Upper lobe of left lung (tissue), 6 donors: ENCODE results near the gene MLIP. TPM values are rescaled to one million over a fixed set of nuclear protein-coding genes. Genes with fewer than 3 reads are reported as not detected.

Experiments
- ATAC-seq, 2 donors: fragments of 200-7000 bp; cut with Tn5 transposase; one replicate each; pipeline ENCODE4 v1.9.1; 2022; ENCODE audit warnings: mild to moderate bottlenecking in 2 of 2, moderate library complexity in 2 of 2; ENCODE audit not compliant: low FRiP score in 2 of 2
- DNase-seq, 2 donors: peaks; one replicate each; pipeline ENCODE4 v3.0.0-alpha.2; 2019 to 2020
- H3K27ac ChIP-seq, 4 donors: fragments of 200-600 bp; sonication (generic); one replicate each; pipeline ENCODE4 v1.5.1; 2016 to 2019
- H3K27me3 ChIP-seq, 4 donors: fragments of 200-600 bp; sonication (generic); one replicate each; pipeline ENCODE4 v1.5.1; 2017 to 2019
- H3K36me3 ChIP-seq, 4 donors: fragments of 200-600 bp; sonication (generic); one replicate each; pipeline ENCODE4 v1.5.1; 2016 to 2019
- H3K4me1 ChIP-seq, 4 donors: fragments of 200-600 bp; sonication (generic); one replicate each; pipeline ENCODE4 v1.5.1; 2018 to 2019
- H3K4me3 ChIP-seq, 4 donors: fragments of 200-600 bp; sonication (generic); one replicate each; pipeline ENCODE4 v1.5.1; 2017 to 2019; ENCODE audit warnings: mild to moderate bottlenecking in 2 of 4, moderate library complexity in 1 of 4
- H3K9me3 ChIP-seq, 4 donors: fragments of 200-600 bp; sonication (generic); one replicate each; pipeline ENCODE4 v1.5.1; 2018 to 2019
- EP300 ChIP-seq, 4 donors: sonication (generic); formaldehyde crosslinking; IDR thresholded peaks; one replicate each; pipeline ENCODE4 v1.5.1; 2017; ENCODE audit warnings: antibody characterized with exemption in 4 of 4, control low read depth in 2 of 4
- POLR2A ChIP-seq, 4 donors: fragments of 450-650 bp; IDR thresholded peaks; one replicate each; pipeline ENCODE4 v1.5.1; 2016 to 2017; ENCODE audit warnings: antibody characterized with exemption in 4 of 4, mild to moderate bottlenecking in 2 of 4
- POLR2AphosphoS5 ChIP-seq, 2 donors: sonication (generic); formaldehyde crosslinking; IDR thresholded peaks; one replicate each; pipeline ENCODE4 v1.5.1; 2017; ENCODE audit warnings: antibody characterized with exemption in 2 of 2
- WGBS, 2 donors: methylation state at CpG; one replicate each; pipeline ENCODE4 v1.1.5; 2017 to 2018; 5-methylcytosine and 5-hydroxymethylcytosine counted together
- total RNA-seq, 6 donors: library from RNA; depleted of rRNA in 4 of 6; stranded (reverse); fragments of >200 nt in 4 of 6; gene quantifications; one replicate each; pipeline versions ENCODE4 v1.1.0 to v1.2.1, GENCODE V29; 2016 to 2021
- TF ChIP-seq, protein P1 (sequence below), 6 experiments: fragments of 450-650 bp in 4 of 6; fragments of 200-600 bp in 2 of 6; sonication (generic) in 2 of 6; IDR thresholded peaks; one replicate each; pipeline ENCODE4 v1.5.1; 2016 to 2019; ENCODE audit warnings: antibody characterized with exemption in 6 of 6
- donor health status: DM: no; HTN: no; CAD: no; lungs with moderate emphysema.
- donor health status: DM: no; HTN: yes; CAD: no; lungs with severe emphysema.

The MLIP gene
- total RNA-seq, 6 donors from 2014 or later: 0.47 to 1.3 (median 0.77) TPM; not detected in 2

- TF ChIP-seq, protein P1, sequence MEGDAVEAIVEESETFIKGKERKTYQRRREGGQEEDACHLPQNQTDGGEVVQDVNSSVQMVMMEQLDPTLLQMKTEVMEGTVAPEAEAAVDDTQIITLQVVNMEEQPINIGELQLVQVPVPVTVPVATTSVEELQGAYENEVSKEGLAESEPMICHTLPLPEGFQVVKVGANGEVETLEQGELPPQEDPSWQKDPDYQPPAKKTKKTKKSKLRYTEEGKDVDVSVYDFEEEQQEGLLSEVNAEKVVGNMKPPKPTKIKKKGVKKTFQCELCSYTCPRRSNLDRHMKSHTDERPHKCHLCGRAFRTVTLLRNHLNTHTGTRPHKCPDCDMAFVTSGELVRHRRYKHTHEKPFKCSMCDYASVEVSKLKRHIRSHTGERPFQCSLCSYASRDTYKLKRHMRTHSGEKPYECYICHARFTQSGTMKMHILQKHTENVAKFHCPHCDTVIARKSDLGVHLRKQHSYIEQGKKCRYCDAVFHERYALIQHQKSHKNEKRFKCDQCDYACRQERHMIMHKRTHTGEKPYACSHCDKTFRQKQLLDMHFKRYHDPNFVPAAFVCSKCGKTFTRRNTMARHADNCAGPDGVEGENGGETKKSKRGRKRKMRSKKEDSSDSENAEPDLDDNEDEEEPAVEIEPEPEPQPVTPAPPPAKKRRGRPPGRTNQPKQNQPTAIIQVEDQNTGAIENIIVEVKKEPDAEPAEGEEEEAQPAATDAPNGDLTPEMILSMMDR (IDR thresholded peaks at IDR 0.05): no peak
- DNase-seq: no peak
- WGBS, 2 donors: 73 to 81% methylated on average over 4 of the region's 4 CpGs
- Histone ChIP-seq H3K36me3 (no peaks in the 10 kb centered on the region), H3K9me3 (no peaks in the 10 kb centered on the region), H3K4me3 (no peak overlapping the region), H3K27ac (no peak overlapping the region), H3K27me3 (no peaks in the 10 kb centered on the region), H3K4me1 (no peaks in the 10 kb centered on the region)
- ATAC-seq: no peak
These were observed 197.7 kb downstream of the MLIP start for GRCh38 chr6:54308986-54309315.

DNA sequence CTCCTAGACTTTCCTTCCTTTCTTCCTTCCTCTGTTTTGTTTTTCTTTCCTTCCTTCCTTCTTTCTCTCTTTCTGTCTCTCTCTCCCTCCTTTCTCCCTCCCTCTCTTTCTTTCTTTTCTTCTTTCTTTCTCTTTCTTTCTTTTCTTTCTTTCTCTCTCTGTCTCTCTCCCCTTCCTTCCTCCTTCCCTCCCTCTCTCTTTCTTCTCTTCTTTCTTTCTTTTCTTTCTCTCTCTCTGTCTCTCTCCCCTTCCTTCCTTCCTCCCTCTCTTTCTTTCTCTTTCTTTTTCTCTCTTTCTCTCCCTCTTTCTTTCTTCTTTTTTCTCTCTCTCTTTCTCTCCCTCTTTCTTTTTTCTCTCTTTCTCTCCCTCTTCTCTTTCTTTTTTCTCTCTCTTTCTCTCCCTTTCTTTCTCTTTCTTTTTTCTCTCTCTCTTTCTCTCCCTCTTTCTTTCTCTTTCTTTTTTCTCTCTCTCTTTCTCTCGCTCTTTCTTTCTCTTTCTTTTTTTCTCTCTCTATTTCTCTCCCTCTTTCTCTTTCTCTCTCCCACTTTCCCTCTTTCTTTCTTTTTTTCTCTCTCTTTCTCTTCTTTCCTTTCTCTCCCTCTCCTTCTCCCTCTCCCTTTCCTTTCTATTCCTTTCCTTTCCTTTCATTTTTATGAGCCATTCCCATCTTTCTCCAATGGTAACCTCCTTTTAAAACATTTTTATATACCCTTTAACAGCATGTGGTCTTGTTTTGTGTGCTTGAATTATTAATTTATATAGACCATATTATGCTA, 199.3 kb downstream of the MLIP start:
- H3K9me3 ChIP-seq: no peaks in the 10 kb centered on the region
- 71 to 74% methylated on average over 1 of the region's 1 CpG for WGBS, 2 donors
- DNase-seq (no peak), ATAC-seq (no peak)
- H3K4me1 ChIP-seq: no peaks in the 10 kb centered on the region
- H3K27ac ChIP-seq: no peak overlapping the region
- H3K36me3 ChIP-seq: no peaks in the 10 kb centered on the region
- no peak for TF ChIP-seq POLR2A (IDR thresholded peaks at IDR 0.05)
- TF ChIP-seq POLR2AphosphoS5 (IDR thresholded peaks at IDR 0.05): no peak
- TF ChIP-seq, protein P1 (IDR thresholded peaks at IDR 0.05): no peak
- no peak for TF ChIP-seq EP300 (IDR thresholded peaks at IDR 0.05)
- no peak overlapping the region for H3K4me3 ChIP-seq
- no peaks in the 10 kb centered on the region for H3K27me3 ChIP-seq

GRCh38 chr6:54315656-54316055, 204.4 kb downstream of the MLIP start:
- no peaks in the 10 kb centered on the region for H3K36me3 ChIP-seq
- ATAC-seq (no peak), DNase-seq (no peak)
- no peak overlapping the region for H3K27ac ChIP-seq
- H3K9me3 ChIP-seq: no peaks in the 10 kb centered on the region
- TF ChIP-seq POLR2AphosphoS5 (IDR thresholded peaks at IDR 0.05) (no peak), POLR2A (IDR thresholded peaks at IDR 0.05) (no peak), EP300 (IDR thresholded peaks at IDR 0.05) (no peak)
- TF ChIP-seq, protein P1 (IDR thresholded peaks at IDR 0.05): no peak
- no peak overlapping the region for H3K4me3 ChIP-seq
- H3K4me1 ChIP-seq: no peaks in the 10 kb centered on the region
- WGBS, 2 donors: 75 to 78% methylated on average over 4 of the region's 4 CpGs
- H3K27me3 ChIP-seq: no peaks in the 10 kb centered on the region

Other genes with a start within 250 kb of the MLIP start
- gene TINAG, start 197.0 kb downstream of the MLIP start, total RNA-seq: not detected